K562 (cell line): ENCODE results near the gene BEST2. TPM values are rescaled to one million over a fixed set of nuclear protein-coding genes. Genes with fewer than 3 reads are reported as not detected.
A peak's percentile ranks its signal among the peaks of the same experiment; 100 is the strongest.

Experiments
- ARID4B ChIP-seq: sonication (generic); formaldehyde crosslinking; IDR thresholded peaks from 2 replicates; pipeline ENCODE4 v1.8.0; 2022; ENCODE audit warnings: mild to moderate bottlenecking, missing genetic modification reagents
- CTCFL ChIP-seq: IDR thresholded peaks from 2 replicates; pipeline ENCODE4 v1.6.1; 2011; ENCODE audit warnings: borderline replicate concordance, low read depth, mild to moderate bottlenecking, moderate library complexity, low read length; ENCODE audit not compliant: insufficient read depth, poor library complexity, severe bottlenecking
- KLF1 ChIP-seq: fragments of 450-650 bp; IDR thresholded peaks from 2 replicates; pipeline ENCODE4 v1.6.1; 2016; ENCODE audit warnings: missing genetic modification characterization, missing compliant biosample characterization
- RBFOX2 ChIP-seq: fragments of 200-400 bp; formaldehyde crosslinking; IDR thresholded peaks from 2 replicates; pipeline ENCODE4 v1.6.1; 2017; ENCODE audit warnings: low read depth, mild to moderate bottlenecking, low read length, moderate library complexity
- REST ChIP-seq, 2 experiments: fragments of 450-650 bp; formaldehyde crosslinking in 1 of 2; IDR thresholded peaks; 2 replicates each; pipeline versions ENCODE4 v1.4.0 to v1.6.1; 2014 to 2020; ENCODE audit warnings: mild to moderate bottlenecking in 2 of 2, borderline replicate concordance in 1 of 2, low read depth in 1 of 2
- UBTF ChIP-seq, 2 experiments: IDR thresholded peaks; 2 replicates each; pipeline ENCODE4 v1.6.1; 2012; ENCODE audit warnings: improper control_type of control experiment in 2 of 2, low read depth in 2 of 2, low read length in 2 of 2, borderline replicate concordance in 1 of 2
- ZNF408 ChIP-seq: fragments of 250-450 bp; sonication (Bioruptor Pico); IDR thresholded peaks from 2 replicates; pipeline ENCODE4 v1.4.0; 2020; ENCODE audit warnings: low read depth, mild to moderate bottlenecking, moderate library complexity
- polyA plus RNA-seq, 8 experiments: library from polyadenylated mRNA; depleted of rRNA in 4 of 8; stranded (reverse) in 5 of 8; unstranded in 3 of 8; fragments of >200 nt; fragmentation: Nextera tagmentation in 2 of 8; fragmentation: Illumina TruSeq in 1 of 8; extraction: Ambion mirVana in 2 of 8; extraction: Trizol in 1 of 8; gene quantifications; 2 replicates each; pipeline versions ENCODE4 v1.2.1 to v1.2.3, GENCODE V29; 2011 to 2014; ENCODE audit warnings: inconsistent platforms in 1 of 8, missing spikeins in 1 of 8
- total RNA-seq, 7 experiments: library from RNA; depleted of rRNA in 6 of 7; stranded (reverse); fragments of >200 nt in 6 of 7; fragmentation: Illumina TruSeq in 2 of 7; extraction: Trizol in 2 of 7; gene quantifications; 2 replicates each; pipeline versions ENCODE4 v1.2.1 to v1.2.3, GENCODE V29; 2011 to 2021; ENCODE audit warnings: low replicate concordance in 1 of 7

Gene BEST2
- total and polyA plus RNA-seq, 9 of the 15 experiments (the other 6 are each of a cell fraction or from before 2014, with no cell fraction given), result not detected

- TF ChIP-seq CTCFL, result peak; percentile 46
- TF ChIP-seq RBFOX2, result peak; percentile 44
- peak; percentile 75; the same call in 1 of the 2 replicates for TF ChIP-seq KLF1 (tag)
- TF ChIP-seq ARID4B (CRISPR knock-in tag), result 0 out of 2 replicates have a peak, but pooled peaks have one; percentile 19
- TF ChIP-seq ZNF408 (CRISPR knock-in tag), result no peak
- peak; percentile 50; the same call in 1 of the 2 replicates for TF ChIP-seq REST (IDR thresholded peaks at IDR 0.05; ENCODE audit: borderline replicate concordance)
- no peak for TF ChIP-seq REST (CRISPR knock-in tag; IDR thresholded peaks at IDR 0.05; ENCODE audit: low read depth)
- 0 out of 4 replicates have a peak, but pooled peaks of 1 of the 2 experiments have one; percentile 39 for TF ChIP-seq UBTF (IDR thresholded peaks at IDR 0.05; ENCODE audit: borderline replicate concordance in 1 of 2, low read depth in 2 of 2, low read length in 2 of 2)
Measured at GRCh38 chr19:12766051-12766521, 14.5 kb downstream of the BEST2 start (continued).
